Activated CD4-positive, alpha-beta T cell treated with anti-CD3 and anti-CD28 coated beads, Interleukin-2, amount 10 ng/mL, durations not matched to agents 7 days and 5 days (primary cell): Measurements from ENCODE around the gene GRID1. TPM values are rescaled to one million over a fixed set of nuclear protein-coding genes. Genes with fewer than 3 reads are reported as not detected.

Experiments
- CTCF ChIA-PET: fragments of 350-600 bp; sonication (Branson Sonifier 250); formaldehyde crosslinking; loops from one replicate; lab custom pipeline; 2021; ENCODE audit warnings: antibody characterized with exemption; lab: Charles Lee
- POLR2A ChIA-PET: fragments of 350-600 bp; sonication (Branson Sonifier 250); formaldehyde crosslinking; loops from one replicate; lab custom pipeline; 2021; ENCODE audit warnings: antibody characterized with exemption; lab: Charles Lee
- DNase-seq: peaks from one replicate; pipeline ENCODE4 v3.0.0-alpha.2; 2020
- H3K27ac Mint-ChIP-seq: one replicate; pipeline ENCODE4 v1.8.0; 2021; ENCODE audit warnings: mild to moderate bottlenecking, moderate library complexity, mixed read lengths
- H3K27me3 Mint-ChIP-seq: one replicate; pipeline ENCODE4 v1.8.0; 2021; ENCODE audit warnings: mixed read lengths
- H3K36me3 Mint-ChIP-seq: one replicate; pipeline ENCODE4 v1.8.0; 2021; ENCODE audit warnings: low read depth, mixed read lengths
- H3K4me1 Mint-ChIP-seq: one replicate; pipeline ENCODE4 v1.8.0; 2021; ENCODE audit warnings: mixed read lengths
- H3K4me3 Mint-ChIP-seq: one replicate; pipeline ENCODE4 v1.8.0; 2021; ENCODE audit warnings: mild to moderate bottlenecking, moderate library complexity, mixed read lengths
- H3K9me3 Mint-ChIP-seq: one replicate; pipeline ENCODE4 v1.8.0; 2021; ENCODE audit warnings: mixed read lengths
- total RNA-seq, 2 experiments: library from RNA; stranded (reverse); gene quantifications; one replicate each; pipeline ENCODE4 v1.2.3, GENCODE V29; 2021

Gene GRID1
- total RNA-seq, 2 experiments from 2014 or later, result not detected

DNA sequence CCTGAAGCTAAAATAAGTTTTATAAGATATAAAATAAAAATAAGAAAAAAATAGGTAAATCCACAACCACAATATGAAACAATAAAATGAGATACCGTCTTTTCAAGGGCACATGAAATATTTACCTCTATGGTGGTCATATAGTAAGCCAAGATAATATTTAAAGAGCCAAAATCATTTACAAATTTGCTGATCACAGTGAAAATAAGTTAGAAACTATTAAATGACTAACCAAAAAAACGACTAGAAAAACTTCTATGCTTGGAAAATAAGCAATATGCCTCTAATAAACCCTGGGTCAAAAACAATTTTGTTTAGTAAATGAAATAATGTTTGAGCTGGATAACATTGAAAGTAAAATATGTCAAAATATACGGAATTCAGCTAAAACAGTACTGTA is 535.2 kb downstream of the GRID1 start:
- Mint-ChIP-seq H3K4me1 (no peaks in the 10 kb centered on the region), H3K27ac (no peak overlapping the region), H3K36me3 (no peaks in the 10 kb centered on the region), H3K4me3 (no peak overlapping the region), H3K27me3 (peaks cover 4% of the 10 kb centered on the region), H3K9me3 (peaks cover 5% of the 10 kb centered on the region)
- CTCF ChIA-PET, result interaction anchor here (1.6 kb wide), 1 partner anchor 22 kb away, joined by 3 read pairs; no protein-coding TSS in a partner anchor
- DNase-seq, result no peak
- POLR2A ChIA-PET, result no interaction called here

DNA sequence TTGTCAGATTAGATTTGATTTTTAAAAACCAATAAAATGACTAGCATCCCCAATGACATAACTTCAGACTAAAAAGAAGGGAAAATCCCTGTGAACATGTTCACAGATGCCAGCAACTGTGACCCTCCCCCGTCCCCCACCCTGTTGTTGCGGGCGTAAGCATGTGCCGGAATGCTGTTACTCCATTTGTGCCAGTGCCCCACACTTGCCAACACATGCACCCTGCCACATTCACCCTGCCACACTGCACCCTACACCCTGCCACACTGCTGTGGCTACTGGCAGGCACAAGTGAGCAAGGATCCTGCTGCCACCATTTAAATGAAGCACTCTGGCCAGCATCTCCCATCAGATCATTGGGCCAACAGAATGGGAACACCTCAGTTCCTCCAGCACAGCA is 540.2 kb downstream of the GRID1 start:
- Mint-ChIP-seq H3K9me3 (no peaks in the 10 kb centered on the region), H3K27ac (no peak overlapping the region), H3K36me3 (no peaks in the 10 kb centered on the region), H3K27me3 (peaks cover 4% of the 10 kb centered on the region), H3K4me3 (no peak overlapping the region), H3K4me1 (no peaks in the 10 kb centered on the region)
- ChIA-PET POLR2A (no interaction called here), CTCF (no interaction called here)
- no peak for DNase-seq

DNA sequence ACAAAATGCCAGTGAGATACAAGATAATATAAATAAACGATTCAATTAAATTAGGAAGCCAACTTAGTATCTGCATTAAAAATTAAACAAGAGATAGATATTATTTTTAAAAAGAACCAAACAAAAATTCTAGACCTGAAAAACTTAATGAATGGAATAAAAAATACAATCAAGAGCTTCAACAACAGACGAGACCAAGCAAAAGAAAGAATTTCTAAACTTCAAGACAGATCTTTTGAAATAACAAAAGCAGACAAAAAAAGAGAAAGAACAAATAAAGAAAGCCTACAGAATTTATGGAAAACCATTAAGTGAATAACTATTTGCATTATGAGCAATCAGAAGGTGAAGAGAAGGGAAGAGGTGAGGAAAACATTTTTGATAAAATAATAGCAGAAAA is 555.2 kb downstream of the GRID1 start:
- ChIA-PET POLR2A (no interaction called here), CTCF (no interaction called here)
- no peaks in the 10 kb centered on the region for H3K36me3 Mint-ChIP-seq
- H3K4me3 Mint-ChIP-seq, result no peak overlapping the region
- H3K4me1 Mint-ChIP-seq, result no peaks in the 10 kb centered on the region
- peaks cover 15% of the 10 kb centered on the region for H3K9me3 Mint-ChIP-seq
- H3K27me3 Mint-ChIP-seq, result no peaks in the 10 kb centered on the region
- DNase-seq, result no peak
- H3K27ac Mint-ChIP-seq, result no peak overlapping the region

DNA sequence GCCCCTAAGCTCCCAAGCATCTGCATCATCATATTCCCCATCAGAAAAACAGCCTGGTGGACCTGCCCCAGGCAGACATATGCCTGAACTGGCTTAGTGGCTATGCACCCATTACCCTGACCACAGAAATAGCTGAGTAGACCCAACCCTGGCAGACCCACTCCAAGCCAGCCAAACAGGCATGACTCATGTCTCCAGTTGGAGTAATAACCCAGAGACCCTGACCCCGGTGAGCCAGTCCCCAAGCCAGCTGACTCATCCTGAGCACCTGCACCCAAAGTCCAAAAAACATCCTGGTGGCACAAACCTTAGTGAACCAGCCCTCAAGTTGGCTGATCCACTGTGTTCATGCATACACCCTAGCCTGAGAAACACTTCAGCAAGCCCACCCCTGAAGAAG is 555.9 kb downstream of the GRID1 start:
- Mint-ChIP-seq H3K36me3 (no peaks in the 10 kb centered on the region), H3K4me3 (no peak overlapping the region), H3K27ac (no peak overlapping the region), H3K4me1 (no peaks in the 10 kb centered on the region), H3K27me3 (no peaks in the 10 kb centered on the region), H3K9me3 (peaks cover 15% of the 10 kb centered on the region)
- DNase-seq, result no peak
- CTCF ChIA-PET, result no interaction called here
- POLR2A ChIA-PET, result no interaction called here

DNA sequence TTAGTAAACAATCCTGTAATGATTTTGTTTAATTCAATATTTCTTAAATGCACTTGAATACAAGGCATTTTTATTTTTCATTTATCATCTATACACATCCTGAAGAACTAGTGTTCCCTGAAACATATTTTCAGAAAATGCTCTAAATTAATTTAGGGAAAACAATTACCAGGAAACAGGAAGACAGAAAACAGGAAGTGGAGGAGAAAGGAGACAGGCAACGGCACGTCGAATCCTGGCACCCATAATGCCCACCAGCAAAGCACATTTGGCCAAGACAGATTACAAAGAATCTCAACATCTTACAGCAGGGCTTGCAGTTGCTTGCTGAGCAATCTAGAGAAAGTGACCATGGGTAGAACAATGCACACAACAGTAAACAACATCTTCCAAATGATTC is 571.1 kb downstream of the GRID1 start:
- no peak overlapping the region for H3K27ac Mint-ChIP-seq
- no peaks in the 10 kb centered on the region for H3K4me1 Mint-ChIP-seq
- H3K36me3 Mint-ChIP-seq, result no peaks in the 10 kb centered on the region
- peaks cover 9% of the 10 kb centered on the region for H3K27me3 Mint-ChIP-seq
- ChIA-PET POLR2A (no interaction called here), CTCF (no interaction called here)
- DNase-seq, result no peak
- no peak overlapping the region for H3K4me3 Mint-ChIP-seq
- H3K9me3 Mint-ChIP-seq, result no peaks in the 10 kb centered on the region

DNA sequence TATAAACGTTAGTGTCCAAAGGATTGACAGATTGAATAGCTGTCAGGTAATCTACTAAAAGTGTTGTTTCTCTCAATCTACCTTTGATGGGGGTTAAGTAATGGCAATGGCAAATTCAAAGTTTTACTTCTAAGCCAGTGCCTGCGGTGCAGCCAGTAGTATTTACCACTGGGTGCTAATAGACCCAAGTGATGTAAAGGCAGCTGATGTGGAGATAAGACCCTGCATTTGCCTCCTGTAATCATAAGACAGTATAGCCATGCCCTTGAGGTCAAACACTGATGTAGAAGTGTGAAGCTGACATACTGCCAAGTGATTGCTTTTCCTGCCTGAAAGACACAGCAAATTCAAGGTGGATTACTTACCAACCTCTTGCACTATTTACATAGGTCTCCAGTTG is 572.0 kb downstream of the GRID1 start:
- Mint-ChIP-seq H3K4me1 (no peaks in the 10 kb centered on the region), H3K9me3 (no peaks in the 10 kb centered on the region), H3K27me3 (peaks cover 8% of the 10 kb centered on the region), H3K4me3 (no peak overlapping the region), H3K36me3 (no peaks in the 10 kb centered on the region), H3K27ac (no peak overlapping the region)
- CTCF ChIA-PET, result no interaction called here
- POLR2A ChIA-PET, result no interaction called here
- no peak for DNase-seq

DNA sequence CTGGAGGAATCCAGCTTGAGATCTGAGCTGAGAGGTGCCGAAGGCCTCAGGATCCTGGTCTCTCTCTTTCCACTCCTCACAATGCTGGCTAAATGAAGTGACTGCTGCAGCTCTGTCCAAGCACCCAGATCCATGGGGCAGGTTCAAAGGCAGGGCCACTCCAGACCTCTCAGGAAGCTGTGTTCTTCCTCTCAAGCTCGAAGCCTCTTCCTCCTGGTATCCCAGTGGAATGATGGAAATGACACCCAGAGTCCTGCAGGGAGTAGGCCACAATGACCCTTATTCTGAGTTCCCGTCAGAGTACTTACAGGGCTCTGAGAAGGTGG is 574.1 kb downstream of the GRID1 start:
- H3K27me3 Mint-ChIP-seq, result no peaks in the 10 kb centered on the region
- no peak for DNase-seq
- H3K4me3 Mint-ChIP-seq, result no peak overlapping the region
- H3K4me1 Mint-ChIP-seq, result no peaks in the 10 kb centered on the region
- ChIA-PET CTCF (interaction anchor here (1.2 kb wide), 1 partner anchor 9 kb away, joined by 3 read pairs; no protein-coding TSS in a partner anchor), POLR2A (no interaction called here)
- no peaks in the 10 kb centered on the region for H3K9me3 Mint-ChIP-seq
- H3K36me3 Mint-ChIP-seq, result no peaks in the 10 kb centered on the region
- no peak overlapping the region for H3K27ac Mint-ChIP-seq

DNA sequence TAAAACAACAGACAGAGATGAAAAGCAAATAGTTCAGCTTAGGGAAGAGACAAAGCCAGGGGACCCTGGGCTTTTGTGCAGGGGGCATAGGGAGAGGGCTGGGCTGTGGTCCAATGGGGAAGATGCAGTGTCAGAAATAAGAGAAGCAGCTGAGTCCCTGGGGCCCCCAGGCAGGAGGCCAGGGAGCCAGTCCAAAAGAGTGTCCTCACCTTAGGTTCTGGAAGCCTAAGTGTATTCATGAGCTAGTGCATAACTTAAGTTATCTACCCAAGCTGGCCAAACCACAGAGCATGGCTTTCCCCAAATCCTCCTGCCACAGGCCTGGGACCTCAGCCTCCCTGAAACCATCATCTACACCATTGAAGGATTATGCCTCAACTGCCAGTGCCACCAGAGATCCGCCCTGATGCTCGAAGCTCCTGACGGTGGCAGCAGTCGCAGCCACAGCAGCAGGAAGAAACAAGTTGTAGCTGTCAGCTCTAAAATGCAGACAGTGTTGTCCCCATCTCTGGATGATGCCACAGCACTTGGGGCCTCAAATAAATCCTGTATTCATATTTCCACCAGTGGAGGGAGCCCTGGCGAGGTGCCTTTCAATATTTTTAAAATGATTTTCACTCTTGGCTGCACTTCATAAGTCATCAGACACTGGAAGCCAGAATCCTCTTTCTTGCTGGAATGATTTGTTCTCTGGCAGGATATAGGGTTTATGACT is 574.6 kb downstream of the GRID1 start:
- no peaks in the 10 kb centered on the region for H3K4me1 Mint-ChIP-seq
- ChIA-PET CTCF (no interaction called here), POLR2A (no interaction called here)
- no peaks in the 10 kb centered on the region for H3K36me3 Mint-ChIP-seq
- H3K27me3 Mint-ChIP-seq, result no peaks in the 10 kb centered on the region
- no peaks in the 10 kb centered on the region for H3K9me3 Mint-ChIP-seq
- DNase-seq, result no peak
- no peak overlapping the region for H3K4me3 Mint-ChIP-seq
- H3K27ac Mint-ChIP-seq, result no peak overlapping the region

DNA sequence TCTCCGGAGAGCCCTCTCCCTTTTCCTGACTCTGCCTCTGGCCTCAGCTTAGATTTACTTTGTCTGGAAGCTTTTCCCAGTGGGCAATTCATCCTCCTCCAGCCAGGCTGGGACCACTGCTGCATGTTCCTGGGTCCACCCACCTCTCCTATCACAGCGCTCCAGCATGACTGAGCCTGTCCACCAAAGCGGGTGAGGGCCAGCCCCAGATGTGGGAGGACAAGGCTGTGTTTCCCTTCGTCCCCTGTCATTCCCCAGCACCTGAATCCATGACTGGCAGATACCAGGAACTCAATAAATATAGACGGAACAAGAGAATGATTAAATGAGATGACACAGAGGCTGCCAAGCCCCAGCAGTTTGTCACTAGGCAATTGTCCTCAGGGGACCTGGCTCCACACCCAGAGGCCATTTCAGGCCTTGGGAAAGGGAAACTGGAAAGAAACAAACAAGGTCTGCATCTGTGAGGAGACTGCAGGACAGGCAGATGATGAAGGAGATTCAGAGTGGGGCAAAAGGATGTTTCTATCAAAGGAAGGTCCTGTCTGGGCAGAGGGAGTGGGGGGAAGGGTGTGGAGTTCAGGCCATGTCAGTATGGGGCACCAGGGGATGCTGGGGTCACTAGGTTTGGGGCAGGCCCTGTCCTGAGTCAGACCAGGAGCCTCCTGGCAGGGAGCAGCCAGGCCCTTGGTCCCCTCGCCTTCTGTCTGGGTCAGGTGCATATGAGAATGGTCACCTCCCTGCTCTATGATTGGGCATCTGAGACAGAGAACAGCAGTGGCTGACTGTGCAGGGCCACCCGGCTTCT is 576.4 kb downstream of the GRID1 start:
- H3K27ac Mint-ChIP-seq, result no peak overlapping the region
- no peaks in the 10 kb centered on the region for H3K9me3 Mint-ChIP-seq
- ChIA-PET POLR2A (no interaction called here), CTCF (no interaction called here)
- no peak for DNase-seq
- no peaks in the 10 kb centered on the region for H3K36me3 Mint-ChIP-seq
- H3K4me1 Mint-ChIP-seq, result no peaks in the 10 kb centered on the region
- H3K4me3 Mint-ChIP-seq, result no peak overlapping the region
- no peaks in the 10 kb centered on the region for H3K27me3 Mint-ChIP-seq

DNA sequence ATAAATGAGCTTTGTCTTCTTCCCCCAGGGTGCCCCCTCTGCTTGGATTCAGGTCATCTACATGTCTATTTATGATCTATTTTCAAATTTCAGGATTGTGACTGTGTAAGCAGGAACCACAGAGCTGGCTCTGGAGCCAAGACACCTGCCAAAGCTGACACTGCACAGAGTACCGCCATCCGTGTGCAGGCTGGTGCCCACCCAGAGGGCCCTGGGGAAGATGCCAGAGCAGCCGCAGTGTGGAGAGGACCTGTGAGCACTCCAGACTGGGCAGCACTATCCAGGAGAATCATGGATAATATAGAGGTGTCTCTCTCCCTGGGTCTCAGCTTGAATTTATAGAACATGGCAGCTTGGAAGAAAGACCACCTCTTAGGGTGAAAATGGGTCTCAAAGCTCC is 577.5 kb downstream of the GRID1 start:
- H3K36me3 Mint-ChIP-seq, result no peaks in the 10 kb centered on the region
- no peak overlapping the region for H3K27ac Mint-ChIP-seq
- ChIA-PET CTCF (no interaction called here), POLR2A (no interaction called here)
- no peaks in the 10 kb centered on the region for H3K27me3 Mint-ChIP-seq
- DNase-seq, result no peak
- H3K4me3 Mint-ChIP-seq, result no peak overlapping the region
- no peaks in the 10 kb centered on the region for H3K9me3 Mint-ChIP-seq
- H3K4me1 Mint-ChIP-seq, result no peaks in the 10 kb centered on the region

DNA sequence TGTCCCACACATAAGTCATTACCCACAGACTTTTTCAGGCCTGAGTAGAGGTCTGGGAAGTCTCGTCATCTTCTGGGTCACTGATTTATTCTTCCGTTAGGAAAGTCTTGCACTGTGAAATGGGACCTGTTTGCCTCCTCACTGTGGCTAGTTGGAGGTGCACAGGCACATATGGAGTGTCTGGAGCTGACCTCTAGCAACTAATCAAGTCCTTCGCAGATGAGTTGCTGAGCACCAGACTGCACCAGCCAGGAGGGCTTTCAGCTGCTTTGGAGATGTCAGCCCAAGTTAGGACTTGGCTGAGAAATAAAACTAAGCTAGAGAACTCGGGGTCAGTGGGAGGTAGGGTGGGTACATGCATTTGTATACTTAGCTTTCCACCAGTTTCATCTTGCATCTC is 578.0 kb downstream of the GRID1 start:
- no peak overlapping the region for H3K4me3 Mint-ChIP-seq
- no peaks in the 10 kb centered on the region for H3K36me3 Mint-ChIP-seq
- no peaks in the 10 kb centered on the region for H3K27me3 Mint-ChIP-seq
- DNase-seq, result no peak
- no peak overlapping the region for H3K27ac Mint-ChIP-seq
- ChIA-PET POLR2A (no interaction called here), CTCF (no interaction called here)
- no peaks in the 10 kb centered on the region for H3K9me3 Mint-ChIP-seq
- H3K4me1 Mint-ChIP-seq, result no peaks in the 10 kb centered on the region

DNA sequence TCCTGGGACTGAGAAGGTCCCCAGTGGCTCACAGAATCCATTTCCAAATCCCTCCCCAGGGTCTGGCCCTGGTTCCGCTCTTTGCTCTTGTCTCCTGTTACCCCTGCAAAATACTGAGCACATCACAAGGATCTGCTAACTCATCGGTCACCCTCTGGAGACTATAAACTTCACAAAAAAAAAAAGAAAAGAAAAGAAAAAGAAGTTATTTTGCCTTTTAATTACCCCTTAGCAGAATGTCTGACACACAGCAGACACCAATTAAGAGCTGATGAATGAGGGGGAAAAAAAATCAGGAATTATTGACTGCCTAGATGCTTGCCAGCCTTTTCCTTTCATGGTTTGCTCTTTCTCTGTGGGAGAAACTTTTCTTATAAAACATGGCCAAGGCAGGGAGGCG is 578.7 kb downstream of the GRID1 start:
- no peaks in the 10 kb centered on the region for H3K36me3 Mint-ChIP-seq
- ChIA-PET POLR2A (no interaction called here), CTCF (interaction anchor here (0.9 kb wide), 1 partner anchor 15 kb away, joined by 3 read pairs; no protein-coding TSS in a partner anchor)
- no peaks in the 10 kb centered on the region for H3K4me1 Mint-ChIP-seq
- H3K27me3 Mint-ChIP-seq, result no peaks in the 10 kb centered on the region
- H3K4me3 Mint-ChIP-seq, result no peak overlapping the region
- DNase-seq, result no peak
- H3K27ac Mint-ChIP-seq, result no peak overlapping the region
- no peaks in the 10 kb centered on the region for H3K9me3 Mint-ChIP-seq

DNA sequence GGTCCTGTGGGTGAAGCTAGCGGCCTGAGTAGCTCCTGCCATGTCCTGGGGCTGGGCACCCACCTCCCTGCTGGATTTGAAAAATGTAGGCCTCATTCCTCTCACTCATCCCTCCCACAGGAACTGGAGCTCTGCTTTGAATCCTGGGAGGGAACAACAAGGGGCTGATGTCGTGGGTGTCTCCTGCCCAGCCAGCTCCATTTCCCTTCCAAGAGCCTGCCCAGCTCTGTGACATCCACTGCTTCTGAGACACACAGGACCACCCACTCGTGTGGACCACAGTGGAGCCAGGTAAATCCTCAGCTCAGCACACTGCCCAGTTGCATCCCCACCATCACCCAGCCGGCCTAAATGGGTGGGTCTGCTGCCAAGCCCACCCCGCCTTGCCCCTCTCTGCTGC is 579.2 kb downstream of the GRID1 start:
- H3K4me3 Mint-ChIP-seq, result no peak overlapping the region
- H3K4me1 Mint-ChIP-seq, result no peaks in the 10 kb centered on the region
- CTCF ChIA-PET, result interaction anchor here (0.9 kb wide), 1 partner anchor 15 kb away, joined by 3 read pairs; no protein-coding TSS in a partner anchor
- POLR2A ChIA-PET, result no interaction called here
- no peak overlapping the region for H3K27ac Mint-ChIP-seq
- no peaks in the 10 kb centered on the region for H3K27me3 Mint-ChIP-seq
- H3K36me3 Mint-ChIP-seq, result no peaks in the 10 kb centered on the region
- no peaks in the 10 kb centered on the region for H3K9me3 Mint-ChIP-seq
- DNase-seq, result no peak
